Measurements from ENCODE around the gene CYP4F8.
"Not testable (repeated sequence)": the region's sequence is repeated elsewhere in the genome, so short reads cannot be mapped to it uniquely, and the experiment has no call there.

CYP4F8 gene

GRCh38 chr19:15595069-15595468 lies 19.9 kb upstream of the CYP4F8 start:
- no peak overlapping the region for H3K4me3 ChIP-seq (replicated peaks in 1 of 2; ENCODE audit: low read depth in 2 of 2, low read length in 2 of 2)
- no peak for TF ChIP-seq CTCF (IDR thresholded peaks at IDR 0.05; ENCODE audit: low read depth, low read length)
- DNase-seq (ENCODE audit: low read depth in 2 of 2): peak in 1 of 2 donors; percentile 10

- H3K4me3 ChIP-seq (replicated peaks in 1 of 2; ENCODE audit: low read depth in 2 of 2, low read length in 2 of 2); DNase-seq (ENCODE audit: low read depth in 2 of 2): not testable (repeated sequence)
Observed at GRCh38 chr19:15607978-15608925, 6.8 kb upstream of the CYP4F8 start.

GRCh38 chr19:15609261-15609660 lies 5.8 kb upstream of the CYP4F8 start:
- DNase-seq (ENCODE audit: low read depth in 2 of 2): no peak
- no peak overlapping the region for H3K4me3 ChIP-seq (replicated peaks in 1 of 2; ENCODE audit: low read depth in 2 of 2, low read length in 2 of 2)
- TF ChIP-seq CTCF (IDR thresholded peaks at IDR 0.05; ENCODE audit: low read depth, low read length): no peak

GRCh38 chr19:15612342-15612741 lies 2.7 kb upstream of the CYP4F8 start:
- no peak for TF ChIP-seq CTCF (IDR thresholded peaks at IDR 0.05; ENCODE audit: low read depth, low read length)
- H3K4me3 ChIP-seq (replicated peaks in 1 of 2; ENCODE audit: low read depth in 2 of 2, low read length in 2 of 2): no peak overlapping the region
- no peak for DNase-seq (ENCODE audit: low read depth in 2 of 2)

- no peak for TF ChIP-seq CTCF (IDR thresholded peaks at IDR 0.05; ENCODE audit: low read depth, low read length)
- no peak for DNase-seq (ENCODE audit: low read depth in 2 of 2)
- no peak overlapping the region for H3K4me3 ChIP-seq (replicated peaks in 1 of 2; ENCODE audit: low read depth in 2 of 2, low read length in 2 of 2)
Observed at GRCh38 chr19:15613338-15613737, 1.7 kb upstream of the CYP4F8 start.

GRCh38 chr19:15615526-15615925 lies 508 bp downstream of the CYP4F8 start:
- no peak for TF ChIP-seq CTCF (IDR thresholded peaks at IDR 0.05; ENCODE audit: low read depth, low read length)
- DNase-seq (ENCODE audit: low read depth in 2 of 2): no peak
- no peak overlapping the region for H3K4me3 ChIP-seq (replicated peaks in 1 of 2; ENCODE audit: low read depth in 2 of 2, low read length in 2 of 2)

GRCh38 chr19:15616183-15616582 lies 1.2 kb downstream of the CYP4F8 start:
- no peak for TF ChIP-seq CTCF (IDR thresholded peaks at IDR 0.05; ENCODE audit: low read depth, low read length)
- H3K4me3 ChIP-seq (replicated peaks in 1 of 2; ENCODE audit: low read depth in 2 of 2, low read length in 2 of 2): no peak overlapping the region
- no peak for DNase-seq (ENCODE audit: low read depth in 2 of 2)
